ENCODE data around the gene ZNF610.
"Not testable (repeated sequence)": the region's sequence is repeated elsewhere in the genome, so short reads cannot be mapped to it uniquely, and the experiment has no call there.

The ZNF610 gene

GRCh38 chr19:52336791-52337381, 843 bp downstream of the ZNF610 start:
- Histone ChIP-seq H3K36me3 (ENCODE audit: control insufficient read depth, low read depth, low read length) (no peaks in the 10 kb centered on the region), H3K9me3 (ENCODE audit: control insufficient read depth, low read depth, low read length) (peaks cover 14% of the 10 kb centered on the region), H3K27ac (ENCODE audit: low read length) (peak overlapping the region; percentile 75), H3K9ac (ENCODE audit: low read length) (peak overlapping the region; percentile 97), H3K4me3 (ENCODE audit: low read length) (peak overlapping the region; percentile 95), H3K4me1 (ENCODE audit: control insufficient read depth, low read depth, low read length) (no peaks in the 10 kb centered on the region), H3K27me3 (ENCODE audit: control insufficient read depth, insufficient read depth, low read length) (no peaks in the 10 kb centered on the region)

- not testable (repeated sequence) for H3K9ac ChIP-seq (ENCODE audit: low read length); H3K9me3 ChIP-seq (ENCODE audit: control insufficient read depth, low read depth, low read length); H3K36me3 ChIP-seq (ENCODE audit: control insufficient read depth, low read depth, low read length); H3K4me1 ChIP-seq (ENCODE audit: control insufficient read depth, low read depth, low read length); H3K27me3 ChIP-seq (ENCODE audit: control insufficient read depth, insufficient read depth, low read length); H3K27ac ChIP-seq (ENCODE audit: low read length); H3K4me3 ChIP-seq (ENCODE audit: low read length)
Observed at GRCh38 chr19:52339022-52339421, 3.0 kb downstream of the ZNF610 start.

- H3K9me3 ChIP-seq (ENCODE audit: control insufficient read depth, low read depth, low read length), result no peaks in the 10 kb centered on the region
- H3K4me3 ChIP-seq (ENCODE audit: low read length), result no peak overlapping the region
- no peaks in the 10 kb centered on the region for H3K27me3 ChIP-seq (ENCODE audit: control insufficient read depth, insufficient read depth, low read length)
- H3K36me3 ChIP-seq (ENCODE audit: control insufficient read depth, low read depth, low read length), result no peaks in the 10 kb centered on the region
- no peak overlapping the region for H3K9ac ChIP-seq (ENCODE audit: low read length)
- no peaks in the 10 kb centered on the region for H3K4me1 ChIP-seq (ENCODE audit: control insufficient read depth, low read depth, low read length)
- no peak overlapping the region for H3K27ac ChIP-seq (ENCODE audit: low read length)
Observed at GRCh38 chr19:52343548-52343947, 7.5 kb downstream of the ZNF610 start.

- Histone ChIP-seq H3K9ac (ENCODE audit: low read length) (no peak overlapping the region), H3K27me3 (ENCODE audit: control insufficient read depth, insufficient read depth, low read length) (no peaks in the 10 kb centered on the region), H3K27ac (ENCODE audit: low read length) (no peak overlapping the region), H3K36me3 (ENCODE audit: control insufficient read depth, low read depth, low read length) (no peaks in the 10 kb centered on the region), H3K4me1 (ENCODE audit: control insufficient read depth, low read depth, low read length) (no peaks in the 10 kb centered on the region), H3K4me3 (ENCODE audit: low read length) (no peak overlapping the region), H3K9me3 (ENCODE audit: control insufficient read depth, low read depth, low read length) (no peaks in the 10 kb centered on the region)
Observed at GRCh38 chr19:52345162-52345561, 9.1 kb downstream of the ZNF610 start.

GRCh38 chr19:52351512-52351911, 15.5 kb downstream of the ZNF610 start:
- Histone ChIP-seq H3K27me3 (ENCODE audit: control insufficient read depth, insufficient read depth, low read length) (no peaks in the 10 kb centered on the region), H3K4me1 (ENCODE audit: control insufficient read depth, low read depth, low read length) (no peaks in the 10 kb centered on the region), H3K36me3 (ENCODE audit: control insufficient read depth, low read depth, low read length) (no peaks in the 10 kb centered on the region), H3K4me3 (ENCODE audit: low read length) (no peak overlapping the region), H3K9me3 (ENCODE audit: control insufficient read depth, low read depth, low read length) (peaks cover 3% of the 10 kb centered on the region), H3K9ac (ENCODE audit: low read length) (no peak overlapping the region), H3K27ac (ENCODE audit: low read length) (no peak overlapping the region)

- H3K27ac ChIP-seq (ENCODE audit: low read length), result no peak overlapping the region
- H3K9me3 ChIP-seq (ENCODE audit: control insufficient read depth, low read depth, low read length), result peaks cover 40% of the 10 kb centered on the region
- no peak overlapping the region for H3K9ac ChIP-seq (ENCODE audit: low read length)
- peaks cover 12% of the 10 kb centered on the region for H3K36me3 ChIP-seq (ENCODE audit: control insufficient read depth, low read depth, low read length)
- H3K4me3 ChIP-seq (ENCODE audit: low read length), result no peak overlapping the region
- no peaks in the 10 kb centered on the region for H3K27me3 ChIP-seq (ENCODE audit: control insufficient read depth, insufficient read depth, low read length)
- H3K4me1 ChIP-seq (ENCODE audit: control insufficient read depth, low read depth, low read length), result no peaks in the 10 kb centered on the region
Observed at GRCh38 chr19:52366414-52366824, 30.4 kb downstream of the ZNF610 start.

- Histone ChIP-seq H3K36me3 (ENCODE audit: control insufficient read depth, low read depth, low read length) (peaks cover 17% of the 10 kb centered on the region), H3K27me3 (ENCODE audit: control insufficient read depth, insufficient read depth, low read length) (no peaks in the 10 kb centered on the region), H3K9me3 (ENCODE audit: control insufficient read depth, low read depth, low read length) (peaks cover 28% of the 10 kb centered on the region), H3K27ac (ENCODE audit: low read length) (peak within 1 kb of the TSS; percentile 82), H3K4me1 (ENCODE audit: control insufficient read depth, low read depth, low read length) (no peaks in the 10 kb centered on the region), H3K9ac (ENCODE audit: low read length) (peak within 1 kb of the TSS; percentile 82), H3K4me3 (ENCODE audit: low read length) (peak within 1 kb of the TSS; percentile 82)
Observed at GRCh38 chr19:52369559-52370340, 33.7 kb downstream of the ZNF610 start, which contains the start of gene ZNF880. Gene ZNF880, plus strand, starts transcription at chr19:52369923. Its CDS starts 43 bp downstream, at chr19:52369966.

- H3K4me3 ChIP-seq (ENCODE audit: low read length), result peak overlapping the region; percentile 82
- no peaks in the 10 kb centered on the region for H3K4me1 ChIP-seq (ENCODE audit: control insufficient read depth, low read depth, low read length)
- H3K36me3 ChIP-seq (ENCODE audit: control insufficient read depth, low read depth, low read length), result peaks cover 17% of the 10 kb centered on the region
- H3K9ac ChIP-seq (ENCODE audit: low read length), result peak overlapping the region; percentile 82
- no peaks in the 10 kb centered on the region for H3K27me3 ChIP-seq (ENCODE audit: control insufficient read depth, insufficient read depth, low read length)
- no peak overlapping the region for H3K27ac ChIP-seq (ENCODE audit: low read length)
- H3K9me3 ChIP-seq (ENCODE audit: control insufficient read depth, low read depth, low read length), result peaks cover 22% of the 10 kb centered on the region
Observed at GRCh38 chr19:52370341-52370710, 34.3 kb downstream of the ZNF610 start.

GRCh38 chr19:52391135-52391534, 55.1 kb downstream of the ZNF610 start:
- Histone ChIP-seq H3K4me1 (ENCODE audit: control insufficient read depth, low read depth, low read length) (no peaks in the 10 kb centered on the region), H3K27ac (ENCODE audit: low read length) (no peak overlapping the region), H3K9ac (ENCODE audit: low read length) (no peak overlapping the region), H3K36me3 (ENCODE audit: control insufficient read depth, low read depth, low read length) (no peaks in the 10 kb centered on the region), H3K9me3 (ENCODE audit: control insufficient read depth, low read depth, low read length) (peaks cover 16% of the 10 kb centered on the region), H3K4me3 (ENCODE audit: low read length) (no peak overlapping the region), H3K27me3 (ENCODE audit: control insufficient read depth, insufficient read depth, low read length) (no peaks in the 10 kb centered on the region)

GRCh38 chr19:52397310-52398080, 61.5 kb downstream of the ZNF610 start, which contains the start of gene ZNF528:
Gene ZNF528, plus strand, starts transcription at chr19:52397849. Its CDS starts 4,165 bp downstream, at chr19:52402014.
- peaks cover 2% of the 10 kb centered on the region for H3K36me3 ChIP-seq (ENCODE audit: control insufficient read depth, low read depth, low read length)
- H3K4me3 ChIP-seq (ENCODE audit: low read length), result no peak within 1 kb of the TSS
- no peaks in the 10 kb centered on the region for H3K27me3 ChIP-seq (ENCODE audit: control insufficient read depth, insufficient read depth, low read length)
- peaks cover 4% of the 10 kb centered on the region for H3K9me3 ChIP-seq (ENCODE audit: control insufficient read depth, low read depth, low read length)
- no peaks in the 10 kb centered on the region for H3K4me1 ChIP-seq (ENCODE audit: control insufficient read depth, low read depth, low read length)
- no peak within 1 kb of the TSS for H3K9ac ChIP-seq (ENCODE audit: low read length)
- H3K27ac ChIP-seq (ENCODE audit: low read length), result no peak within 1 kb of the TSS

- H3K9me3 ChIP-seq (ENCODE audit: control insufficient read depth, low read depth, low read length), result peaks cover 5% of the 10 kb centered on the region
- H3K27ac ChIP-seq (ENCODE audit: low read length), result no peak overlapping the region
Observed at GRCh38 chr19:52398081-52398441, 62.0 kb downstream of the ZNF610 start.

More at GRCh38 chr19:52398081-52398441, 62.0 kb downstream of the ZNF610 start:
- no peak overlapping the region for H3K9ac ChIP-seq (ENCODE audit: low read length)
- H3K4me3 ChIP-seq (ENCODE audit: low read length), result no peak overlapping the region
- no peaks in the 10 kb centered on the region for H3K4me1 ChIP-seq (ENCODE audit: control insufficient read depth, low read depth, low read length)
- H3K27me3 ChIP-seq (ENCODE audit: control insufficient read depth, insufficient read depth, low read length), result no peaks in the 10 kb centered on the region
- peaks cover 2% of the 10 kb centered on the region for H3K36me3 ChIP-seq (ENCODE audit: control insufficient read depth, low read depth, low read length)
